Natural killer cell (primary cell): ENCODE data around the gene KMO. TPM values are rescaled to one million over a fixed set of nuclear protein-coding genes. Genes with fewer than 3 reads are reported as not detected.

Experiments used
- ATAC-seq, 3 donors: fragments of 150-1000 bp in 2 of 3; fragments of 200-7000 bp in 1 of 3; cut with Tn5 transposase; 1 replicate in 1 of 3; 2 replicates in 2 of 3; pipeline ENCODE4 v1.10.0; 2021; ENCODE audit warnings: mild to moderate bottlenecking in 2 of 3, moderate library complexity in 2 of 3
- DNase-seq, 2 donors: peaks; one replicate each; pipeline versions ENCODE4 v3.0.0 to v3.0.0-alpha.2; 2013 to 2021; ENCODE audit warnings: mixed read lengths in 1 of 2
- H3K27ac ChIP-seq: one replicate; pipeline ENCODE4 v1.5.1; 2013; ENCODE audit warnings: mild to moderate bottlenecking, low read length
- H3K27me3 ChIP-seq: one replicate; pipeline ENCODE4 v1.6.1; 2013; ENCODE audit warnings: low read length; ENCODE audit not compliant: control insufficient read depth, insufficient read depth
- H3K36me3 ChIP-seq: one replicate; pipeline ENCODE4 v1.6.1; 2013; ENCODE audit warnings: low read length; ENCODE audit not compliant: control insufficient read depth, insufficient read depth
- H3K4me1 ChIP-seq: one replicate; pipeline ENCODE4 v1.6.1; 2013; ENCODE audit warnings: low read length; ENCODE audit not compliant: control insufficient read depth, insufficient read depth
- H3K4me3 ChIP-seq: one replicate; pipeline ENCODE4 v1.5.1; 2013; ENCODE audit warnings: low read length
- H3K9me3 ChIP-seq: one replicate; pipeline ENCODE4 v1.6.1; 2013; ENCODE audit warnings: low read length; ENCODE audit not compliant: control insufficient read depth, insufficient read depth
- H3K27ac Mint-ChIP-seq, 2 donors: one replicate each; pipeline ENCODE4 v1.8.0; 2022; ENCODE audit warnings: mild to moderate bottlenecking in 2 of 2, mixed read lengths in 2 of 2, moderate library complexity in 1 of 2
- H3K27me3 Mint-ChIP-seq, 2 donors: one replicate each; pipeline ENCODE4 v1.8.0; 2022; ENCODE audit warnings: low read depth in 2 of 2, mixed read lengths in 2 of 2
- H3K36me3 Mint-ChIP-seq: one replicate; pipeline ENCODE4 v1.8.0; 2022; ENCODE audit warnings: mixed read lengths
- H3K4me1 Mint-ChIP-seq, 2 donors: one replicate each; pipeline ENCODE4 v1.8.0; 2022; ENCODE audit warnings: mixed read lengths in 2 of 2
- H3K4me3 Mint-ChIP-seq: one replicate; pipeline ENCODE4 v1.8.0; 2022; ENCODE audit warnings: mild to moderate bottlenecking, moderate library complexity, mixed read lengths
- H3K9me3 Mint-ChIP-seq, 2 donors: one replicate each; pipeline ENCODE4 v1.8.0; 2022; ENCODE audit warnings: mixed read lengths in 2 of 2
- CTCF ChIP-seq: fragments of 200-600 bp; IDR thresholded peaks from one replicate; pipeline ENCODE4 v1.8.0; 2022; ENCODE audit warnings: antibody characterized with exemption
- WGBS: methylation state at CpG from one replicate; pipeline ENCODE4 v1.1.7; 2013; ENCODE audit warnings: missing lambda C conversion rate; ENCODE audit not compliant: insufficient coverage; 5-methylcytosine and 5-hydroxymethylcytosine counted together
- intact Hi-C: fragments of 100-400 bp; cut with micrococcal nuclease; formaldehyde crosslinking; loops from one replicate; pipeline ENCODE4 v1.14.2; 2022
- total RNA-seq, 4 donors: library from RNA; stranded (reverse); fragments of 120-200 nt in 1 of 4; gene quantifications; one replicate each; pipeline versions ENCODE4 v1.2.3 to v1.2.4, GENCODE V29; 2013 to 2022

KMO gene
- total RNA-seq, 3 donors from 2014 or later (not counting 1 experiment from before 2014, with no cell fraction given), result 0.97 to 1.1 TPM; not detected in 1

- no peaks in the 10 kb centered on the region for H3K9me3 ChIP-seq
- Mint-ChIP-seq H3K27ac (peak overlapping the region; percentile 44 to 61), H3K36me3 (no peaks in the 10 kb centered on the region), H3K27me3 (no peaks in the 10 kb centered on the region), H3K9me3 (no peaks in the 10 kb centered on the region), H3K4me3 (peak overlapping the region; percentile 82), H3K4me1 (peaks cover 22 to 31% of the 10 kb centered on the region in 2 donors)
- no peaks in the 10 kb centered on the region for H3K27me3 ChIP-seq
- DNase-seq, result peak in 1 of 2 donors; percentile 20
- no peak for TF ChIP-seq CTCF
- H3K36me3 ChIP-seq, result no peaks in the 10 kb centered on the region
- ATAC-seq, result no peak
- WGBS, result 84% methylated on average over 9 of the region's 9 CpGs
- H3K27ac ChIP-seq, result peak overlapping the region; percentile 39
- H3K4me3 ChIP-seq, result peak overlapping the region; percentile 42
- intact Hi-C loops, result loop anchor here (1.0 to 5.0 kb wide), 2 partner anchors 206 to 1611 kb away; no protein-coding TSS in a partner anchor
- H3K4me1 ChIP-seq, result peaks cover 5% of the 10 kb centered on the region
These were observed 108.9 kb downstream of the KMO start for GRCh38 chr1:241640867-241641622.

- no peaks in the 10 kb centered on the region for H3K9me3 ChIP-seq
- Mint-ChIP-seq H3K27ac (peak overlapping the region in 1 of 2 donors; percentile 44), H3K4me1 (peaks cover 22 to 31% of the 10 kb centered on the region in 2 donors), H3K4me3 (no peak overlapping the region), H3K36me3 (no peaks in the 10 kb centered on the region), H3K27me3 (no peaks in the 10 kb centered on the region), H3K9me3 (no peaks in the 10 kb centered on the region)
- no peak for TF ChIP-seq CTCF
- no peaks in the 10 kb centered on the region for H3K36me3 ChIP-seq
- H3K4me3 ChIP-seq, result no peak overlapping the region
- intact Hi-C loops, result loop anchor here (5.0 kb wide), 1 partner anchor 1610 kb away; no protein-coding TSS in a partner anchor
- 94% methylated on average over 11 of the region's 12 CpGs for WGBS
- H3K27ac ChIP-seq, result no peak overlapping the region
- H3K4me1 ChIP-seq, result peaks cover 5% of the 10 kb centered on the region
- no peak for DNase-seq
- ATAC-seq, result no peak
- H3K27me3 ChIP-seq, result no peaks in the 10 kb centered on the region
These were observed 109.8 kb downstream of the KMO start for GRCh38 chr1:241641773-241642592.

GRCh38 chr1:241642593-241642944 is 110.4 kb downstream of the KMO start:
- Histone ChIP-seq H3K36me3 (no peaks in the 10 kb centered on the region), H3K27me3 (no peaks in the 10 kb centered on the region), H3K27ac (no peak overlapping the region), H3K4me1 (peaks cover 5% of the 10 kb centered on the region), H3K4me3 (no peak overlapping the region), H3K9me3 (no peaks in the 10 kb centered on the region)
- Mint-ChIP-seq H3K4me1 (peaks cover 17 to 27% of the 10 kb centered on the region in 2 donors), H3K36me3 (no peaks in the 10 kb centered on the region), H3K4me3 (no peak overlapping the region), H3K27me3 (no peaks in the 10 kb centered on the region), H3K9me3 (no peaks in the 10 kb centered on the region), H3K27ac (peak overlapping the region in 1 of 2 donors; percentile 44)
- intact Hi-C loops, result loop anchor here (5.0 kb wide), 1 partner anchor 1610 kb away; no protein-coding TSS in a partner anchor
- TF ChIP-seq CTCF, result no peak
- DNase-seq (no peak), ATAC-seq (no peak)
- WGBS, result 93% methylated on average over 1 of the region's 1 CpG
